Muscle of leg (tissue), 11 donors: ENCODE data around the gene SLC9A3. TPM values are rescaled to one million over a fixed set of nuclear protein-coding genes. Genes with fewer than 3 reads are reported as not detected.

ENCODE experiments used
- DNase-seq: peaks from one replicate; pipeline ENCODE4 v3.0.0; 2013
- H3K27ac ChIP-seq: one replicate; pipeline ENCODE4 v1.5.1; 2013; ENCODE audit warnings: mild to moderate bottlenecking, low read length, control low read depth
- H3K27me3 ChIP-seq: one replicate; pipeline ENCODE4 v1.6.1; 2013; ENCODE audit warnings: low read length; ENCODE audit not compliant: control insufficient read depth, insufficient read depth
- H3K36me3 ChIP-seq: one replicate; pipeline ENCODE4 v1.6.1; 2013; ENCODE audit warnings: low read length; ENCODE audit not compliant: control insufficient read depth, insufficient read depth
- H3K4me1 ChIP-seq: one replicate; pipeline ENCODE4 v1.6.1; 2013; ENCODE audit warnings: low read length; ENCODE audit not compliant: control insufficient read depth, insufficient read depth
- H3K4me3 ChIP-seq: one replicate; pipeline ENCODE4 v1.5.1; 2013; ENCODE audit warnings: low read length, control low read depth
- H3K9me3 ChIP-seq: replicated peaks from 2 replicates; pipeline ENCODE4 v1.6.1; 2013; ENCODE audit warnings: low read depth, low read length; ENCODE audit not compliant: control insufficient read depth
- WGBS: methylation state at CpG from one replicate; pipeline ENCODE4 v1.1.5; 2013; ENCODE audit warnings: missing lambda C conversion rate; ENCODE audit not compliant: insufficient coverage; 5-methylcytosine and 5-hydroxymethylcytosine counted together
- polyA plus RNA-seq, 8 donors: library from polyadenylated mRNA; unstranded; fragments of 120-200 nt; gene quantifications; one replicate each; pipeline versions ENCODE4 v1.2.1 to v1.2.3, GENCODE V29; 2013; ENCODE audit warnings: inconsistent platforms in 1 of 8, low replicate concordance in 1 of 8; ENCODE audit not compliant: insufficient read length in 8 of 8, insufficient read depth in 1 of 8
- total RNA-seq: library from RNA; stranded (reverse); fragments of 120-200 nt; gene quantifications from one replicate; pipeline ENCODE4 v1.2.4, GENCODE V29; 2013

SLC9A3 gene
- total and polyA plus RNA-seq, 9 donors: 1.2 to 8.2 (median 2.4) TPM

DNA sequence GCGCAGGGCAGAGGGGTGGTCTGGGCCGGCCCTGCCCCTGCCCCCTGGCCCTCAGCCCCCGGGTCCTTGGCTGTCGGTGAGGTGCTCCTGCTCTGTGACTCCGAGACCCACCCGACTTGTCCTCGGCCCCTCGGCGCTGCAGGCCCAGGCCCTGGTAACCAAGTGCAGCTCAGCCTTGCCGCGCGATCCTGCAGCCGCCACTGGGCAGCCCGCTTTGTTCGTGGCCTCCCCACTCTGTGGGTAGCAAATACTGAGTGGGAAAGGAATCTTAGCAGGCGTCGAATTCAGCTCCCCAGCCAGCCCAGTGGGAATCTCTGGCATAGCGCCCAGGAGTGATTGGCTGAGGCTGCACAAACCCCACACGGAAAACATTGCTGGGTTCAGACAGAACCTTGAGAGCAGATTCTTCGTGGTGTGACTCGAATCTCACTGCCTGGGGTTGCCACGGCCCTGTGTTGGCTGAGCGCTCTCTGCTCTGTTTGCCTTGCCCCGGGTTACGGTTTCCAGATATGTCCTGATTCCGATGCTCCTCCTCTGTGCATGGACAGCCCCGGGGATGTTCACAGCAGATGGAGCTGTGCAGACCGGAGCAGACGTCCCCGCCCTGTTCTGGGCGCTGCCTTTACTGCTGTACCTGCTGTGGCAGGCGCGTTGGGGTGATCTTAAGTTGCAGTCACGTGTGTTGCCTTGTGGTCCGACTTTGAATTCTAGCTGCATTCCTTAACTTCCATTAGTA lies 94.6 kb downstream of the SLC9A3 start:
- peaks cover 17% of the 10 kb centered on the region for H3K4me1 ChIP-seq
- H3K27ac ChIP-seq: no peak overlapping the region
- WGBS: 33% methylated on average over 34 of the region's 35 CpGs
- H3K36me3 ChIP-seq: no peaks in the 10 kb centered on the region
- H3K4me3 ChIP-seq: no peak overlapping the region
- peaks cover 3% of the 10 kb centered on the region for H3K27me3 ChIP-seq
- no peaks in the 10 kb centered on the region for H3K9me3 ChIP-seq
- peak; percentile 82 for DNase-seq

DNA sequence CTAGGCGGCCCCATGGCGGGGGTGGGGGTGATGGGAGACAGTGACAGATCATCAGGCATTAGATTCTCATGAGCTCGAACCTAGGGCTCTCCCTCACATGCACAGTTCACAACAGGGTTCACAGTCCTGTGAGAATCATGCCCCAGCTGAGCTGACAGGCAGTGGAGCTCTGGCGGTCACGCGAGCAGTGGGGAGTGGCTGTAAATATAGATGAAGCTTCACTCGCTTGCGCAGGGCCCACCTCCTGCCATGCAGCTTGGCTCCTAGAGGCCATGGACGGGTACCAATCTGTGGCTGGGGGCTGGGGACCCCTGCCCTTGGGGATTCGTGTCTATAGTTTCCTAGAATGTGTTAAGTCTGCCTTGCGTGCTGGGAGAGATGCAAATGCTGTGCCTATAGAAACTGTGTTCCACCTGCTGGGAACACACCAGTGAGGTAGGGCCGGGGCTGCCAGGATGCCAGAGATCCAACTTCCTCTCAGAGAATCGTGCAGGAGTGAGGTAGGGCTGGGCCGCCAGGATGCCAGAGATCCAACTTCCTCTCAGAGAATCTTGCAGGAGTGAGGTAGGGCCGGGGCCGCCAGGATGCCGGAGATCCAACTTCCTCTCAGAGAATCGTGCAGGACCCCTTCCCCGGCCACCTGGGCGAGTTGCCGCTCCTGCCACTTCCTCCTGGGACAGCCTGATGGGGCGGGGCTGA lies 95.3 kb downstream of the SLC9A3 start:
- H3K27ac ChIP-seq: no peak overlapping the region
- H3K4me3 ChIP-seq: no peak overlapping the region
- no peak for DNase-seq
- no peaks in the 10 kb centered on the region for H3K36me3 ChIP-seq
- H3K27me3 ChIP-seq: peaks cover 3% of the 10 kb centered on the region
- 85% methylated on average over 14 of the region's 22 CpGs for WGBS
- H3K9me3 ChIP-seq: no peaks in the 10 kb centered on the region
- peaks cover 17% of the 10 kb centered on the region for H3K4me1 ChIP-seq

DNA sequence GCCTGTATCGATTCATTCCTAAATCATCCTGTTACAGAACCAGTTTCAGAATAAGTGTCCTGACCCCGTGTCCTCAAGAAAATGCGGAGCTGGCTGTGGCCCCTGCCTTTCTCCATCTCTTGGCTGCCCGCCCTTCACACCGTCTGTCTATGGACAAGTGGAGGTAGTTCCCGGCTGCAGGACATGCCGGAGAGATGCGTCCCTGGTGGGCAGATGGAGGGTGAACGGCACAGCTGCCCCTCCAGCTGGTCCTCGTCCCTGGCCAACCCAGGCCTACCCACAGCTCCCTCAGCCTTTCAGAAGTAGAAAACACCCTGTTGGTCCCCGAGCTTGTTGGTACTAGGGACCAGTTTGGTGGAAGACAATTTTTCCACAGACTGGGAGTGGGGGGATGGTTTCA lies 96.0 kb downstream of the SLC9A3 start:
- Histone ChIP-seq H3K27me3 (peaks cover 3% of the 10 kb centered on the region), H3K27ac (no peak overlapping the region), H3K9me3 (no peaks in the 10 kb centered on the region), H3K36me3 (no peaks in the 10 kb centered on the region), H3K4me3 (no peak overlapping the region), H3K4me1 (peaks cover 17% of the 10 kb centered on the region)
- WGBS: 88% methylated on average over 3 of the region's 11 CpGs
- no peak for DNase-seq

DNA sequence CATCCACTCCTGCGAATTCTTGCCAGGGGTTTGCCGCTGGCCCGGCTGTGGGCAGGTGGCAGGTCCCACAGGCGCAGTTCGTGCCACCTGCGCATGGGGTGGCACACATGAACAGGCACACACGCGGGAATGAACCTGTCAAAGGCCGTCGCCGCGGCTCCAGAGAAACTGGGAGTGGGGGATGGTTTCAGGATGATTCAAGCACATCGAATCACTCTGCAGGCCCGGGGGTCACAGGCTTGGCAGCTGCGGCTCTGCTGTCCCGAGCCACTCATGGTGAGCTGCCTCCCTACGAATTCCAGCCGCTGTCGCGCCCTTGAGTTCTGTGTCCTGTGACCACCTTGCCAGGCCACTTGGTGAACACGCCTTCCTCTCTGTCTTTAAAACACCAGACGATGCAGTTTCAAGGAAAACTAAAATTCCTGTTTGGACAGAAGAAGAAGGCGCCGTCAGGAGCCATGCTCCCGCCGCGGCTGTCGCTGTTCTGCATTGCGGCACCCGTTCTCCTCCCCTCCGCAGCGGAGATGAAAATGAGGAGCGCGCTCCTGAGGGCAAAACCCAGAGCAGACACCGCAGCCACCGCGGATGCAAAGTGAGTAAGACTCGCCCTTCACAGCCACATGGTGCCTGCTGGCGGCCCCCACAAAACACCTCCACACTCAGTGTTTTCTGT lies 96.7 kb downstream of the SLC9A3 start:
- Histone ChIP-seq H3K27ac (no peak overlapping the region), H3K9me3 (no peaks in the 10 kb centered on the region), H3K27me3 (peaks cover 3% of the 10 kb centered on the region), H3K4me3 (no peak overlapping the region), H3K36me3 (no peaks in the 10 kb centered on the region), H3K4me1 (peaks cover 22% of the 10 kb centered on the region)
- WGBS: 82% methylated on average over 36 of the region's 39 CpGs
- no peak for DNase-seq

DNA sequence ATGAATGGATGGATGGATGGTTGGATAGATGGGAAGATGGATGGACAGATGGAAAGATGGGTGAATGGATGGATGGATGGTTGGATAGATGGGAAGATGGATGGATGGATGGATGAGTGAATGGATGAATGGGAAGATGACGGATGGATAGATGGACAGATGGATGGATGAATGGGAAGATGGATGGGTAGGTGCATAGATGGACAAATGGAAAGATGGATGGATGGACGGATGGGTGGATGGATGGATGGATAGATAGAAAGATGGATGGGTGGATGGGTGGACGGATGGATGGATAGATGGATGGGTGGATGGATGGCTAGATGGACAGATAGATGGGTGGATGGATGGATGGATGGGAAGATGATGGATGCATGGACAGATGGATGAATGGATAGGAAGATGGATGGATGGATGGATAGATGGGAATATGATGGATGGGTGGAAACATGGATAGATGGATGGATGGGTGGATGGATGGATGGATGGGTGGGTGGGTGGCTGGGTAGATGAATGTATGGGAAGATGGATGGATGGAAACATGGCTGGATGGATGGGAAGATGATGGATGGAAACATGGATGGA lies 97.8 kb downstream of the SLC9A3 start:
- Histone ChIP-seq H3K27me3 (peaks cover 3% of the 10 kb centered on the region), H3K4me3 (no peak overlapping the region), H3K4me1 (peaks cover 28% of the 10 kb centered on the region), H3K27ac (no peak overlapping the region), H3K9me3 (no peaks in the 10 kb centered on the region), H3K36me3 (no peaks in the 10 kb centered on the region)
- whole genome bisulfite sequencing: 63% methylated on average over 3 of the region's 3 CpGs
- no peak for DNase-seq

DNA sequence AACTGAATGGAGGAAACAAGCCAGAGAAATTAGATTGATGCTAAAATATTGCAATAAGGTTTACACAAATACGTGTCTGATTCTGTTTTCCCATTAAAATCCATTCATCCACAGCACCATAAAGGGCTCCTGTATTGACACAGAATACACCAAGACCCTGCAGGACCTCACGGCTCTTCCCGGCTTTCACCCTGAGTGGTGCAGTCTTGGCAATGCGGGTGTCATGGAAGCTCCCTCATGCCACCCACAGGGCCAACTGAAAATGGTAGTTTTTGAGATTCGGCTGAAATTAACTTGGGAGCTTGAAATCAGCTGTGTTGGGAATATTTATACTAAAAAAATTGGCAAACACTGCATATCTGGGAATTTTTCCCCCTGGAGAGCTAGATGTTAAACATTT lies 98.5 kb downstream of the SLC9A3 start:
- no peak overlapping the region for H3K27ac ChIP-seq
- no peaks in the 10 kb centered on the region for H3K9me3 ChIP-seq
- DNase-seq: no peak
- no peaks in the 10 kb centered on the region for H3K27me3 ChIP-seq
- WGBS: no CpG with 5 or more reads among the region's 5 CpGs
- no peak overlapping the region for H3K4me3 ChIP-seq
- H3K36me3 ChIP-seq: no peaks in the 10 kb centered on the region
- H3K4me1 ChIP-seq: peaks cover 28% of the 10 kb centered on the region

DNA sequence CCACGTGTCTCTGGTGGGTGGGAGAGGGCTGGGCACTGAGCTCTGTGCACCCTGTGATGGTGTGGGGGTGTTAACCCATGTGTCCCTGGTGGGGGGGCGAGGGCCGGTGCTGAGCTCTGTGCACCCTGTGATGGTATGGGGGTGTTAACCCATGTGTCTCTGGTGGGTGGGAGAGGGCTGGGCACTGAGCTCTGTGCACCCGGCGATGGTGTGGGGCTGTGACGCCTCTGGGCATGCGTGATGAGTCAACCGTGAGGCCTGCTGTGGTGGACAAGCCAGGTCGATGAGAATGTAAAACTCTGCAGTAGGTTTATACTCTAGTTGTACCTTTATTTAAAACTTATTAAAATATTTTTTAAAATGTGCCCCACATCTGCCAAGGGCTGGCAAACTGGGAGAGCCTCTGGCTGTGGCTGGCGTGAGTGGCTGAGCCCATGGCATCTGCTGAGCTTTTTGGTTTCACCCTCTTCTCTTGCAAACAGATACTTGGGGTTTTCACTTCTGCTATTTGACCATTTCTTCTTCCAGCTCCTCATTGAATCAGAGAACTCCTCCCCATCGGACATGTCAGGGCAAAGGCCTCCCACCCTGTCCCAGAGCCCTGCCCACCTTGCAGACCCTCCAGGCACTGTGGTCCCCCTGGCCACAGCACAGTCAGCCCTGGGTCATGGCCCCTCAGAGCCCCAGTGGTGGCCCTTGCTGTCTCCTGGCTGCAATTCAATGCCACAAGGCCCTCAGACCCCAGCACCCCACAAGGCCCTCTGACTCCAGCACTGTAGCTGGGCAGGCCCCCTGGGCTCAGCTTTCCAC lies 99.7 kb downstream of the SLC9A3 start:
- no peak for DNase-seq
- no peak overlapping the region for H3K27ac ChIP-seq
- H3K4me3 ChIP-seq: no peak overlapping the region

DNA sequence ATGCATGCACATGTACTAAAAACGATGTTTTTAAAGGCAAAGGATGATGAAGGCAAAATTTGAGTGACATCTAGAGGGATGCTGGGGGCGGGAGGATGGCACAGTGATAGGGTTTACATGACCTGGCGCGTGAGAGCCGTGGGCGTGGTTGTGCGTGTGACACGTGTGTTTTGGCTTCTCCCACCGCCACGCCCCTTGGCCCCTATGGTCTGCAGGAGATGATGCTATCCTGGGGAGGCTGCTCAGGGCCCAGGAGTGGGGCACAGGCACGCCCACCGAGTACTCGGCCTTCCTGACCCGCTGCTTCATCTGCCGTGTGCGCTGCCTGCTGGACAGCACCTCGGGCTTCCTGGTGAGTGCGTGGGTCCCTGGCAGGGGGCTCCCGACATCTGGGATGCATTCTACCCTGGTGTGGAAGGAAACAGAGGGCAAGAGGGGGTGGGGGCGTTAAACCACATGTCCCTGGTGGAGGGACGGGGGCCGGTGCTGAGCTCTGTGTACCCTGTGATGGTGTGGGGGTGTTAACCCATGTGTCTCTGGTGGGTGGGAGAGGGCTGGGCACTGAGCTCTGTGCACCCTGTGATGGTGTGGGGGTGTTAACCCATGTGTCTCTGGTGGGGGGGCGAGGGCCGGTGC lies 100.5 kb downstream of the SLC9A3 start:
- no peak for DNase-seq
- Histone ChIP-seq H3K4me3 (no peak overlapping the region), H3K4me1 (peaks cover 18% of the 10 kb centered on the region), H3K27me3 (no peaks in the 10 kb centered on the region), H3K36me3 (no peaks in the 10 kb centered on the region), H3K27ac (no peak overlapping the region), H3K9me3 (no peaks in the 10 kb centered on the region)
- 67% methylated on average over 20 of the region's 24 CpGs for WGBS

More for the DNA sequence above, 99.7 kb downstream of the SLC9A3 start:
- Histone ChIP-seq H3K27me3 (no peaks in the 10 kb centered on the region), H3K4me1 (peaks cover 18% of the 10 kb centered on the region), H3K9me3 (no peaks in the 10 kb centered on the region), H3K36me3 (no peaks in the 10 kb centered on the region)
- 86% methylated on average over 6 of the region's 11 CpGs for whole genome bisulfite sequencing

DNA sequence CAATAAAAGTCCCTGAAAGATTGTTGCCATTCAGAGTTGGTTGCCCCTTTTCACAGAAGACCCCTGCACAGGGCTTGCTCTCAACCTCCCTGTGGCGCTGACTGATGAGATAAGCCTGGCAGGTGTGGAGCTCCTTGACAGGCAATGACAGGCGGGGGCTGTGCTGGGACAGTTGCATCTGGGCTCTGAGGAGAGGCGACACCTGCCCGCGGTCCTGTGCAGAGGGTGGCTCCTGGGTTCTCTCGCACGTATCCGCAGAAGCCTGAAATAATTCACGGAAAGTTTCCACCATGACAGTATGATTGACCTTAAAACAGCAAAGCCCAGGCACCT lies 101.0 kb downstream of the SLC9A3 start:
- peaks cover 23% of the 10 kb centered on the region for H3K4me1 ChIP-seq
- WGBS: 88% methylated on average over 9 of the region's 9 CpGs
- no peak for DNase-seq
- no peaks in the 10 kb centered on the region for H3K27me3 ChIP-seq
- H3K36me3 ChIP-seq: no peaks in the 10 kb centered on the region
- H3K9me3 ChIP-seq: no peaks in the 10 kb centered on the region
- H3K27ac ChIP-seq: no peak overlapping the region
- H3K4me3 ChIP-seq: no peak overlapping the region
